Measurements from ENCODE around the gene CBX2.

The CBX2 gene

DNA sequence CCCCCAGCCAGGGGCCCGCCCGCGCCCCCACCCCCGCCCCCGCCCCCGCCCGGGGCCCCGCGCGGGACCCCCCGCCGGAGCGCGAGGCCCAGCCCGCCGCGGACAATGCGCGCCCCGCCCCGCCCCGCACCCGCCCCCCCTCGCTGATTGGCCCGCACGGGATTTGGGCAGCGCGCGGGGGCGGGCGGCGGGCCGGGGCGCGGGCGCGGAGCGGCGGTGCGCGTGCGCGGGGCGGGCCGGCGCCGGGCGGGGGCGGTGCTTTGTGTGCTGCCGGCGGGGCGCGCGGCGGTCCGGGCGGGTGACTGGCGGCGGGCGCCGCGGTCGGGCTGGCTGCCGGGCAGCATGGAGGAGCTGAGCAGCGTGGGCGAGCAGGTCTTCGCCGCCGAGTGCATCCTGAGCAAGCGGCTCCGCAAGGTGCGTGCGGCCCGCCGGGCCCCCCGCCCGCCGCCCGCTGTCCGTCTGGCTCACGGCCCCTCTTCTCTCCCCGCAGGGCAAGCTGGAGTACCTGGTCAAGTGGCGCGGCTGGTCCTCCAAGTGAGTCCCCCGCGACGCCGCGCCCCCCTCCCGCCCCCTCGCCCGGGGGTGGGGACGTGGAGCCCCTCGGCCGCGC is at the start of gene CBX2:
CBX2 (plus strand) TSS at position 255 of the 610 bp plus-strand sequence; CDS start at position 343, 88 bp downstream.
- DNase-seq (ENCODE audit: low spot score) (peak; percentile 41), FAIRE-seq (no peak)

DNA sequence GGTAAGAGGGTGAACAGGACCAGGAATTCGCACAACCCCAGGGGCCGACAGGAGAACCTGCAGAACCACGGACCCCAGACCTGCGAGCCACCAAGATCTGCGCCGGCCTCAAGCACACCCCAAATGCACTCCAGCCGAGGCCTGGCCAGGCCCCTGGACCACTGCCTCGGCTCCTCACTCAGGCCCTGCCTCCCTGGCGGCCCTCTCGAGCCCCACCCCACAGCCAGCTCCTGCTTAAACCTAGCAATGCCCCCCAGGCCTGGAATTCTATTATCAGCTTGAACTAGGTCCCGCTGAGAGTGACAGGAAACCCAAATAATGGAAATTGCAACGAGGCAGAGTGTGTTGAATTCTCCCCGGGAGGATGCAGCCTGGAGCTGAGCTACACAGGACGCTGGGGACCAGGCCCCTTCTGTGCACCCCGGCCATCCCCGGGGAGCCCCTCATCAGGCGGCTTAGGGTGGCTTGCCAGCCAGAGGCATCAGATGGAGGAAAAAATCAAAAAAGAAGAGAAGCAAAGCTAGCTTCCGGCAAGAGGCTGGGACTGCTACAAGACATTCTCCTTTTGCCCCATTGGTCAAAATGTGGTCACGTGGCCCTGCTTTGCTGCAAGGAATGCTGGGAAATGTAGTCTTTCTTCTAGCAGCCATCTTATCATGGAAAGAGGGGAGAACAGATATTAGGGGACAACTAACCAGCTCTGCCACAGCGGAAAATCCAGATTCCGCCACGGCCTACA is 49.6 kb upstream of the CBX2 start:
- DNase-seq (ENCODE audit: low spot score): peak; percentile 46
- FAIRE-seq: no peak

DNA sequence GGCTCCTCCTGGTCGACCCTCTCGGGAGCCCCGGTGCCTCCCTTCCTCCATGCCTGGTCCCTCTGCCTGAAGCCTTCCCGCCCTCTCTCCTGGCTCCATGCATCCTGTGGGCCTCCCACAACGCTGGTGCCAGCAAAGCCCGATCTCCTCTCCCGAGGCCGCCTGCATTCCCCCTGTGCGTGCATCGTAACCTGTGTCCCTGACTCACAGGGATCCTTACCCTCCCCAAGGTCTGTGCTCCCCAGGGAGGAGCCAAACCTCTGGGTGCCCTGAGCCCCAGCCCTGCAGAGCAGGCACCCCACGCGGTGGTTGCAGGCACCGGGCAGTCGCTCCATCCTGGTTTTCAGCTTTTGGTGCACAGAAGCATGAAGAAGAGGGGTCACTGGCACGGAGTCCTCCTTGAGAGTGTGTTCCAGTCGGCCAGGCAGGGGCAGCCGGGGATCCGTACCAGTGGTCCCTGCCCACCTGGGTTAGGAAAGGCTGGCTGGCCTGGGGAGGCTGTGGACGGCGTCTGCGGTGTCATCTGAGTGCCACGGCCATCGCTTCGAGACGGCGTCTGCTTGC is 49.0 kb upstream of the CBX2 start:
- DNase-seq (ENCODE audit: low spot score): no peak
- FAIRE-seq: no peak

DNA sequence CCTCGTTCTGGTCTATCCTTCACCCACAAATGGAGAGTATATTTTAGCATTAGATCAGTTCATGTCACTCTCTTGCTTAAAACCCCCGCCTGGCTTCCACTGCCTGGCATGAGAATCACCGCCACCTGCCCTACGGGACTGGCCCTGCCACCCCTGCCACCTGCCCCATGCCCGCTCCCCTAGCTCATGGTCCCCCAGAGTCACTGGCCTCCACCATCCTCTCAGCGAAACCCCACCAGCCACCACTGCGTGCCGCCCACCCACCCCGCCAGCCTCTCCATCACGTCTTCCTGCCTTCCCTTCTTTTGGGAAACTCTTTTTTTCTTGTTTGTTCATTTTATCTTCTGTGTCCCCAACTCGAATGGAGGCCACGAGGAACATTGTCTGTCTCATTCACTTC is 48.2 kb upstream of the CBX2 start:
- no peak for FAIRE-seq
- no peak for DNase-seq (ENCODE audit: low spot score)

DNA sequence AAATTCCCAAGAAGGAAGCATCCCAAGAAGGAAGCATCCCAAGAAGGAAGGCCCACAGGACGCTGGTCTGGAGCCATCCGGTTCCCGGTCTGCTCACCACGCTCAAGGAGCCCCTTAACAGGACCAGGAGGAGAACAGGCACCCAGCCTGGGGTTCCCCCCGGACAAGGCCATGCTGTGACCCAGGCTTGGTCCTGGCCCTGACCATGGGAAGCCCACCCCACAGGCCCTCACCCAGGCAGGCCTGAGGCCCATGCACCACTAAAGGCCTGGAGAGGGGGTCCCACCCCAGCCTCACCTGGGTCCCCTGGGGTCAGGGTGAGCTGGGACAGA is 47.5 kb upstream of the CBX2 start:
- DNase-seq (ENCODE audit: low spot score) (no peak), FAIRE-seq (no peak)

DNA sequence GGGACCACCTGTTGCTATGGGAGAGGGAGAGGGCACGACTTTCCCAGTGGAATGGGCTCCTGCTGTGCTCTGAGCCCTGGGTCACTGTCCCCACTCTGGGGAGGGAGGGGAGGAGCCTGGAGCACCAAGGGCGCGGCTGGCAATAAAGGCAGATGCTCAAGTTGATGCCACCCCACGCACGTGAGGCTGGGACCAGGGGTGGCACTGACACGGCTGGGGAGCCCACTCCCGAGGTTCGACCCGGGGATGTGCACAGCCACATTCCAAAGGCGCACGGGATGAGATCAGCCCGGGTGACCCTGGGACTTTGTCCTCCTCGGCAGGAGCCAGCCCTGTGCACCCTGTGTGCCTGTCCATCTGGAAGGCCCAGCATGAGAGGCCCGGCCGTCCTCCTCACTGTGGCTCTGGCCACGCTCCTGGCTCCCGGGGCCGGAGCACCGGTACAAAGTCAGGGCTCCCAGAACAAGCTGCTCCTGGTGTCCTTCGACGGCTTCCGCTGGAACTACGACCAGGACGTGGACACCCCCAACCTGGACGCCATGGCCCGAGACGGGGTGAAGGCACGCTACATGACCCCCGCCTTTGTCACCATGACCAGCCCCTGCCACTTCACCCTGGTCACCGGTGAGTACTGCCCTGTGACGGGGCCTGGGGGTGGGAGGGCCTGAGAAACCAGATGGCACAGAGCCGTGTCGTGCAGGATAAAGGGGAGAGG is 47.0 kb upstream of the CBX2 start, which contains the start of gene ENPP7:
ENPP7 (plus strand) TSS at position 175 of the 715 bp plus-strand sequence; CDS start at position 372, 197 bp downstream.
- no peak for FAIRE-seq

DNA sequence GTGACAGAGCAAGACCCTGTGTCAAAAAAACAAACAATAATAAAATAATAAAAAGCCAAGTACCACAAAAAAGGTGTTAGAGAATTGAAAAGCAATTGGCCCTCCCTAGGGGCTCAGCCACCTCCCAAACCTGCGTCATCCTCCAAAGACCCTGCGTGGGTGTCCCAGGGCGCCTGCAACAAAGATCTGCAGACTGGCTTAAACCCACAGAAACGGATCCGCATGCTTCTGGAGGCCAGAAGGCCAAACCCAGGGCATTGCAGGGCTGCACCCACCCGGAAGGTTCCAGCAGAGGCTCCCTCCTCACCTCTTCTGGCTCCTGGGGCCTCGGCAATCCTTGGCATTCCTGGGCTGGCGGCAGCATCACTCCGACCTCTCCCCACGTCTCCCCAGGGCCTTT is 45.7 kb upstream of the CBX2 start:
- FAIRE-seq: no peak
- DNase-seq (ENCODE audit: low spot score): no peak

More for the DNA sequence above, 47.0 kb upstream of the CBX2 start, which contains the start of gene ENPP7:
- no peak for DNase-seq (ENCODE audit: low spot score)

DNA sequence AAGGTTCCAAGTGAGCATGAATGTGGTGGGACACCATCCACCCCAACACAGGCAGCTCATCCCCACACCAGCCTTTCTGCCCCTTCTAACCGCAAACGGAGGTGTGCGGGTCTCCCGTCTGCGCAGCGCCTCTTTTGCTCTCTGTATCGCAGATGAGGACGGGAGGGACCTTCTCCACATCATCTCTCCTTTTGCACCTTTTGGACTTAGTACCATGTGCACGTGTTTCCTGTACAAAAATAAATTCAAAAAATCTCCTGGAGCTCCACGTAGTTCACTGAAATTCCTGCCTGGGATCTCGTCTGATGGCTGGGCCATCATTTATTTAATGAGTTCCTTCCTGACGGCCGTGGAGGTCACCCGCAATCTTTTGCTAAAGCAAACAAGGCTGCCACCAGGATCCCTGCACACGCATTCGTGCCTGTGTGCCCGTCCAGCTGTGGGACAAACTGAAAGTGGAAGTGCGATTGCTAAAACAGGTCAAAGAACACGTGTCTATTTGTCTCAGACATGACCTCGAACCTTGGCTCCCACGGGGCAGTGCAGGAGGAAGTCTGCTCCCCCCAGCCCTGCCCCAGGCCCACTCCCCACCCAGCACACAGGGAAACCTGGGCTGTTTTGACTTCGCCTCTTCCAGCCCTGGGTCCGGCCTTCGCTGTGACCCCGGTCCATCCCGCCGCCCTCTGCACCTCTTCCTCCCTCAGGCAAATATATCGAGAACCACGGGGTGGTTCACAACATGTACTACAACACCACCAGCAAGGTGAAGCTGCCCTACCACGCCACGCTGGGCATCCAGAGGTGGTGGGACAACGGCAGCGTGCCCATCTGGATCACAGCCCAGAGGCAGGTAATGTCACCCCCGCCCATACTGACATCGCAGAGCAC is 44.9 kb upstream of the CBX2 start:
- no peak for DNase-seq (ENCODE audit: low spot score)
- FAIRE-seq: no peak

DNA sequence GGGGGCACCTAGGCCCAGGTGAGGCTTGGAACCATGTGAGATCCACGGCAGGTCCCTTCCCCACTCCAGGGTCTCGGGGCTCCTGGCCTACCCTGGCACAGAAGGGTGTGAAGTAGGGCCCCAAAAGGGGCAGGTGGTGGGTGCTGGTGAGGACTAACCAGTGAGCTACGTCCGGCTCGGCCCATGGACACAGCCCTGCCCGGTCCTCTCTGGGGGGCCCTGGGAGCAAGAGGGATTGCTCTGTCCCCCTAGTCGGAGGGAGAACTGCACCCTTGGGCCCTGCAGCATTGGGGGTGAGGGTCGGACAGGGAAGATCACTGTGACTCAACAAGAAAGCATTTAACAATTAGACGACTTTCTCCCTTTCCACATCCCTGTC is 44.3 kb upstream of the CBX2 start:
- FAIRE-seq (no peak), DNase-seq (ENCODE audit: low spot score) (no peak)

DNA sequence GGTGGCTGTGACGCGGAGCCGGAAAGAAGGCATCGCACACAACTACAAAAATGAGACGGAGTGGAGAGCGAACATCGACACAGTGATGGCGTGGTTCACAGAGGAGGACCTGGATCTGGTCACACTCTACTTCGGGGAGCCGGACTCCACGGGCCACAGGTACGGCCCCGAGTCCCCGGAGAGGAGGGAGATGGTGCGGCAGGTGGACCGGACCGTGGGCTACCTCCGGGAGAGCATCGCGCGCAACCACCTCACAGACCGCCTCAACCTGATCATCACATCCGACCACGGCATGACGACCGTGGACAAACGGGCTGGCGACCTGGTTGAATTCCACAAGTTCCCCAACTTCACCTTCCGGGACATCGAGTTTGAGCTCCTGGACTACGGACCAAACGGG is 42.9 kb upstream of the CBX2 start:
- no peak for FAIRE-seq
- DNase-seq (ENCODE audit: low spot score): no peak

DNA sequence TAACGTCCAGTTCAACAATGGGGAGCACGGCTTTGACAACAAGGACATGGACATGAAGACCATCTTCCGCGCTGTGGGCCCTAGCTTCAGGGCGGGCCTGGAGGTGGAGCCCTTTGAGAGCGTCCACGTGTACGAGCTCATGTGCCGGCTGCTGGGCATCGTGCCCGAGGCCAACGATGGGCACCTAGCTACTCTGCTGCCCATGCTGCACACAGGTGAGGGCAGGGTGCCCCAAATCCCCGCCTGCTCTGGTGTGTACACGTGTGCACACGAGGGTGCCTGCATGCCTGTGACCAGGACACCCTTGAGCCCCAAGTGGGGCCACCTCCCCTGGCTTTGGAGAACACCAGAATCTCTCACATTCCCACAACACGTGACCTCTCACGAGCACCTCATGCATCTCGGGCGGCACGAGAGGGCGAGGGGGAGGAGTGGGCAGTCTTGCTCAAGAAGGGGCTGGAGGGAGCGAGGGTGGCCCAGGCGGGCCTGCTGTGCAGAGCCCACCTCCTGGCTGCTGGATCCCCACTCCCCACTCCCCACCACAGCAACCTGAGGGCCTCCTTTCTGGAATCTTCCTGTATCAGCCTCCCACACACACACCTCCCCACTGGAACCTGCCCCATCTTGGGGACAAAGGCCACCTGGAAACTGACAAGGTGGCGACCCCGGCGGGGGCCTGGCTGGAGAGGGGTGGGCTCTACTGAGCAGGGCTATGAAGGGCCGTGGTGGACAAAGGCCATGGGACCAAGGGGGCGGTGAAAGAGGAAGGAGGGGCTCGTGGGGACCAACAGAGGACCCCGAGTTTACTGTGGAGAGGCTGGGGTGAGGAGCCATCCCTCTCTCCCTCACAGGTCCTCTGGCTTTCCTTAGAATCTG is 40.7 kb upstream of the CBX2 start:
- DNase-seq (ENCODE audit: low spot score) (no peak), FAIRE-seq (no peak)

DNA sequence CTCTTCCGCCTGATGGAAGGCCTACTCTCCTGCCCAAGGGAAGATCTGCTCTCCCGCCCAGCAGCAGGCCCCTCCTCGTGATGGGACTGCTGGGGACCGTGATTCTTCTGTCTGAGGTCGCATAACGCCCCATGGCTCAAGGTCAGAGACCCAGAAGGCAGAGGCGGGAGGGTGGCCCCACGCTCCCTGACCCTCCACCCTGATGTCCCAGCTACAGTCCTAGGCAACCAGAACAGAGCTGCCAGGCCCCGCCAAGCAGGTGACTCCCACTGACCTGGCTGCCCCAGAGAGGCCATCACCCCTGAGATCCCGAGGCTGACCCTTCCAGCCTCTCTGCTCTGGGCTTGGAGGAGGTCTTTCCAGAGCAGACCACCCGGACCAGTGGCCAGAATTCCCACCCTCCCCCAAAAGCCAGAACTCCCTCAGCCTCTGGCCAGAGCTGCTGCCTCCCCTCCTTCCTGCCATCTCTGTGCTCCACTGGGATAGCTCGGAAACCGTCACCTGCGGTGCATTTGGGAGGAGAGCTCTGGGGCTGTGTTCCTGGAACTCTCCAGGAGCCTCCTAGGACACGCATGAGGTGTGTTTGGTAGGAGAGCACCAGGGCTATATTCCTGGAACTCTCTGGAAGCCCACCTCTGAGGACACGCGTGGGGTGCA is 39.9 kb upstream of the CBX2 start:
- FAIRE-seq: no peak

DNA sequence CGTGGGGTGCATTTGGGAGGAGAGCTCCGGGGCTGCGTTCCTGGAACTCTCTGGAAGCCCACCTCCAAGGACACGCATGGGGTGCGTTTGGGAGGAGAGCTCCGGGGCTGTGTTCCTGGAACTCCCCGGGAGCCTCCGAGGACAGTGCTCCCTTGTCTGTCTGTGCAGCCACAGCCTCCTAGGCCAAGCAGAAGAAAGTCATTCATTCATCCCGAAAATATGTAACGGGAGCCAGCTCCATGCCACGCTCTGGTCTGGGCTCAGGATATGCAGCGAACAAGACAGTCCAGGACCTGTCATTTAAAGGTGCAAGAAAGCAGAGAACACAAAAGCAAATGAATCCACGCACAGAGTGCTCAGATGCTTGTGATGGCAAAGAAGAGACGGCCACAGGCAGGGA is 39.3 kb upstream of the CBX2 start:
- FAIRE-seq: no peak
- no peak for DNase-seq (ENCODE audit: low spot score)

More for the DNA sequence above, 39.9 kb upstream of the CBX2 start:
- DNase-seq (ENCODE audit: low spot score): no peak

DNA sequence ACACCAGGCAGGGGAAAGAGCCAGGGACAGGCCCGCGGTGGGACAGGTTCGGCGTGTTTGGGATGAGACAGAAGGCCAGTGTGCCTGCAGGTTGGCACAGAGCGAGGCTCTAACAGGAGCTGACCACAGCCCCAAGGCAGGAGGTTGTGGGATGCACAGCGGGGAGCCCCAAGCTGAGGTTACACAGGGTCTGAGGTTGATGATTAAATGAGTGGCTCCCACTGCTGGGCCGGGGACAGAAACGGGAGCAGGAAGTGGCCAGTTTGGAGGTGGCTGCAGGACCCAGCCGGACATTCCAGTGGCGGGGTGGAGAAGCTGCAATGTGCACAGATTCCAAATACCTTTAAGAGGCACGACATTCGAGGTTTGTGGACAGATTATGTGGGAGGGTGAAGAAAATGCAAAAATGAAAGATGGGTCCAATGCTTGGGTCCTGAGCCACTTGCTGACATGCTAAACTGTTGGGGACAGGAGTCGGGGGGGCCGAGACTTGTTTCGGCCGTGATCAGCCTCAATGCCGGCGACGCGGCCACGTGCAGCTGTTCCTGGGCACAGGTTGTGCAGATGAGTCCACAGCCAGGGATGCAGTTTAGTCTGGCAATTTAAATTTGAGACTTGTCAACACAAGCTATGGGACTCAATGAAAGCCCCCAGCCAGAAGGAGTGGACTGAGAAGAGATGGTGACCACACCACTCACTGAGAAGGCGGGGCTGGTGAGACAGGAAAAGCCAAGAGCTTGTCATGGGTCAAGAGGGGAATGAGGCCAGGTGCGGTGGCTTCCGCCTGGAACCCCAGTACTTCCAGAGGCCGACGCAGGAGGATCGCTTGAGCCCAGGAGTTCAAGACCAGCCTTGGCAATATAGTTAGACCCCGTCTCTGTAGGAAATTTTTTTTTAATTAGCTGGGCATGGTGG is 38.5 kb upstream of the CBX2 start:
- DNase-seq (ENCODE audit: low spot score) (peak; percentile 88), FAIRE-seq (peak; percentile 93)

DNA sequence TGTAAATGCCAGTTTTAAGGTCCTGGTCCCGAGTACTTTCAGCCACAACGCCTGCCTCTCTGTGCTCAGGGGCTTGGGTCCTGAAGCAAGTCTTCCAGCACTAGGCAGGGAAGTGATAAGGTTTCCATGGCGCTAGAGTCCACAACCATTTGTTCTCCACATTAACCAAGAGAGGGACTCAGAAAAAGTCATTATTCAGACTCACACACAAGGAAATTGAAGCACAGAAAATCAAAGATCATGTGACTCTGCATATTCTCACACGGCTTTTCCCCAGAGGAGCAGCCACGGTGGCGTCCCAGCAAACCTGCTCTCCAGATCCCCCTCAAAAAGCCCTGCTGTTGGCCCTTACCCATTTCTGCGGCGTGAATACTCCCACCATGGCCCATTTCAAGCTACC is 37.5 kb upstream of the CBX2 start:
- no peak for DNase-seq (ENCODE audit: low spot score)
- no peak for FAIRE-seq

DNA sequence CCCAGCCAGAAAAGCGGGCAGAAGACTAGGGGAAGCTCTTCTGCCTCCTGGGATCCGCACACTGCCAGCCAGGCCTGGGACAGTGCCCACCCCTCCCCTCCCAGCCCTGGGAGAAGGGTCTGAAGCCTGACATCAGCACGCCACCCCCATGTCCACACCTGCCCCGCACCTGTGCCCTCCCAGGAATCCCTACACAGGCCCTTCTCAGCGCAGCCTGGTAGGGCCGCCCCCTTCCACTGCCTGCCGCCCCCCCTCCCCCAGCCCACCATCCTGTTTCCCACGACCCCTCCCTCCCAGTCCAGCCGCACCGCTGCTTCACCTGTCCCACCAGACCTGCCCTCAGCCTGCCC is 36.6 kb upstream of the CBX2 start:
- DNase-seq (ENCODE audit: low spot score) (no peak), FAIRE-seq (no peak)

DNA sequence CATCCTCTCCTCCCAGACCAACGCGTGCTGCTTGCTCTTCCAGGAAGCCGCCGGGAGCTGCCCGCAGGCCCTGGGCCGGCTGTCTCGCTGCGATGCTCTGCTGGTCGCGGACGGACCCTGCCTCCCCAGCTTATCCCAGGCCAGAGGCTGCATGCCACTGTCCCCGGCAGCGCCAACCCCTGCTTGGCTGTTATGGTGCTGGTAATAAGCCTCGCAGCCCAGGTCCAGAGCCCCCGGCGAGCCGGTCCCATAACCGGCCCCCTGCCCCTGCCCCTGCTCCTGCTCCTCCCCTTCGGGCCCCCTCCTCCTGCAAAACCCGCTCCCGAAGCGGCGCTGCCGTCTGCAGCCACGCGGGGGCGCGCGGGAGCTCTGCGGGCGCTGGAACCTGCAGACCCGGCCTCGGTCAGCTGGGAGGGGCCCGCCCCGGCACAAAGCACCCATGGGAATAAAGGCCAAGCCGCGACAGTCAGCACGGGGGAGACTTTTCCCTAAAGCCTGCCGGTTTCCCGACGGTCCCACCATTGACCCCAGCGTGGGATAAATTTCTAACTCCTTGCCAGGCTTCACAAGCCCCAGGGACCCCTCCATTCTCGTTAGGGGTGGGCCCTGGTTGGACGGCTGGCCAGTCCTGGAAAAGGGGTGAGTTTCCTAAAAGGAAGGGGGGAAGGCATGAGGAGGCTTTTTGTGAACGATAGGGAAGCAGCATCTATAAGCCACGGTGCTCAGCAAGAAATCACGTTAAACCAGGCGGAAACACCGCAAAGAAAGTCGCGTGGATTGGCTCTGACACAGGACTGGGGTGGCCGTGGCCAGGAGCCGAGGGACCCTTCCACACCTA is 36.0 kb upstream of the CBX2 start:
- FAIRE-seq (no peak), DNase-seq (ENCODE audit: low spot score) (peak; percentile 15)

DNA sequence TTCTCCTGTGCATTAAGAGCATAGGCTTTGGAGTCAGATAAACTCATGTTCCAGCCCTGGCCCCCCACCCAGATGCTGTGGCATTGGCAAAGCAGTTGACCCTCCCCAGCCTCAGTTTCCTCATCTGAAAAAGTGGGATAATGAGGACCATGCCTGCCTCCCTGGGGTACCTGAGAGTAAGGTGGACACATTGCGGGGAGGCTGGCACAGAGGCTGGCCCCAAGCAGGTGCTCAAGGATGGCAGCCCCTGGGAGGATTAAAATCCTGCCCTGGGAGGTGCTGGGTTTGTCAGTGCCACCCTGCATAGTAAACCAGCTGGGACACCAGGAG is 35.4 kb upstream of the CBX2 start:
- DNase-seq (ENCODE audit: low spot score): no peak
- no peak for FAIRE-seq

All from RCC 7860 (cell line).